ENCODE data around the gene CCDC6.

GRCh38 chr10:59868696-59869593, 37.4 kb downstream of the CCDC6 start:
- no peak for TF ChIP-seq YY1 (IDR thresholded peaks at IDR 0.05; ENCODE audit: insufficient read depth, insufficient read length)
- no peak for TF ChIP-seq ZNF274 (IDR thresholded peaks at IDR 0.05; ENCODE audit: low read depth, low read length)

Data from NT2/D1 (cell line).